Stimulated activated CD8-positive, alpha-beta memory T cell treated with anti-CD3 and anti-CD28 coated beads, Interleukin-12 subunit alpha, Interleukin-12 subunit beta, amount 100 ng/mL, for 1 hour (primary cell): ENCODE measurements around the gene PHC3.
"Not testable (repeated sequence)": the region's sequence is repeated elsewhere in the genome, so short reads cannot be mapped to it uniquely, and the experiment has no call there.

Source experiments
- DNase-seq: peaks from one replicate; pipeline ENCODE4 v3.0.0-alpha.2; 2020; ENCODE audit warnings: low read depth

The PHC3 gene

GRCh38 chr3:170128977-170129431 is 52.5 kb downstream of the PHC3 start:
- no peak for DNase-seq

- DNase-seq = no peak
These were observed 53.1 kb downstream of the PHC3 start for GRCh38 chr3:170128259-170128976.

GRCh38 chr3:170117134-170117533 is 64.4 kb downstream of the PHC3 start:
- DNase-seq = no peak

DNA sequence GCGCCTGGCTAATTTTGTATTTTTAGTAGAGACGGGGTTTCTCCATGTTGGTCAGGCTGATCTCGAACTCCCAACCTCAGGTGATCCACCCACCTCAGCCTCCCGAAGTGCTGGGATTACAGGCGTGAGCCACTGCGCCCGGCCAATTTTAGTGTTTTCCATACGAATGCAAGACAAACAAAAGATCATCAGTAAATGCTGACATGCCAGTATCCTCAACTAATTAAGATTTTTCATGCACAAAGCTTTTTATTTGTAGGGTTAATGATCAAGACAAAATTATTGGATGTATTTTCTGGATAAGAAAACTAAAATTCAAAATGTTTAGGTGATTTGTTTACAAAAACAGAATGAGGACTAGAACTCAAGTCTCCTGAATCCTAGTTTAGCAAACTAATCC is 67.4 kb downstream of the PHC3 start:
- DNase-seq = not testable (repeated sequence)

- DNase-seq = no peak
These were observed 70.3 kb downstream of the PHC3 start for GRCh38 chr3:170111147-170111771.

- no peak for DNase-seq
These were observed 71.8 kb downstream of the PHC3 start for GRCh38 chr3:170109579-170110293.

- DNase-seq = no peak
These were observed 72.6 kb downstream of the PHC3 start for GRCh38 chr3:170108955-170109354.

- DNase-seq = no peak
These were observed 73.6 kb downstream of the PHC3 start for GRCh38 chr3:170107941-170108340.

DNA sequence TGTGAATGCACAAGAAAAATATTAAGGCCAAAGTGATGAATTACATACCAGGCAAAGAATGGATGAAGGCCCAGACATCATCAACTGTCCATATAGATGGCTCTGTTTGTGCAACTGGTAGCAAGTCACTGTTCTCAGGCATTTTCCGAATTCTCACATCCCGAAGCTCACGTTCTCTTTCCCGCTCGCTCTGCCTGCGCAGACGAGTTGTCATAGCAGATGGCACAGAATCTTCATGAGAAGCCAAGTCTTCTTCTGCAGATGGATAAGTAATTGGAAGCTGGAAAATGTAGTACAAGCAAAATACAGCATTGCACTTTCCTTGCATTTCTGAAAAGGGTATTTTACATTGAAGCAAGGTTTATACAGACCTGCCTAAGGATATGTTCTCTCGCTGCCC is 79.1 kb downstream of the PHC3 start:
- DNase-seq = no peak

DNA sequence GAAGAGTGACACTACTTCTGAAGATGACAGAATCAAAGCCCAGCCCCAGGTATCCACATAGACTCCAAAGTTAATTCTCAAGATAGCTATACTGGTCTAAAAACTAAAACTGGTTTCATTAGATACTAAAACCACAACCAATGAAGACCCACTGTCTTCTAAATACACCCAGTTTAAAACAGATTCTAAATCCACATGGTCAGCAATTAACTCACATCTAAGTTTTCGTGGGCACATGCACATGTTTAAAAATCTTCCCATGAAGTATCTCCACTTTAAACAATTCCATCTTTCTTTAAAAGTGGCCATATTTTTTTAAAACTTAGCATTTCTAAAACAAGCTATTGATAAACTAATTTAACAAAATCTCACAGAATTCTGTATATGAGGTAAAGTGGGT is 80.6 kb downstream of the PHC3 start:
- DNase-seq = no peak

- no peak for DNase-seq
These were observed 82.8 kb downstream of the PHC3 start for GRCh38 chr3:170098753-170099152.

- DNase-seq = no peak
These were observed 85.2 kb downstream of the PHC3 start for GRCh38 chr3:170096342-170096741.

- DNase-seq = no peak
These were observed 85.8 kb downstream of the PHC3 start for GRCh38 chr3:170095771-170096170.

DNA sequence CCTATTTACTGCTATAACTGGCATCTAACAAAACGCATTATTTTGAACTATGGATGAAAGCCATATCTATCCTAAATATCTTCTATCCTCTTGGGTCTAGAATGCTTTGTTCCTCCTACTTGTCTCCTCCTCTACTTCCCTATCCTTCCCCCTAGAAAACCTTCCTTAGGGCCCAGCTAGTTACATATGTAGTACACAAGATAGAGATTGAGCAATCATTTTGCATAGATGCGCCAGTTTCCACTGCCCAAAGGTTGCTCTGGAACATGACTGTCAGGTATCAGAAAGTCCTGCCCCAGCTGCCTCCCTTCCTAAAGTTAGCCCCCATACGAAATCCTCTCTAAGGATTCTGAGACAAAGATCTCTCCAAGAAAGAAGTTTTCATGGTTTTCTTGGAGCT is 88.6 kb downstream of the PHC3 start:
- no peak for DNase-seq

GRCh38 chr3:170090601-170090981 is 90.9 kb downstream of the PHC3 start:
- no peak for DNase-seq

- no peak for DNase-seq
These were observed 91.5 kb downstream of the PHC3 start for GRCh38 chr3:170089862-170090600.

DNA sequence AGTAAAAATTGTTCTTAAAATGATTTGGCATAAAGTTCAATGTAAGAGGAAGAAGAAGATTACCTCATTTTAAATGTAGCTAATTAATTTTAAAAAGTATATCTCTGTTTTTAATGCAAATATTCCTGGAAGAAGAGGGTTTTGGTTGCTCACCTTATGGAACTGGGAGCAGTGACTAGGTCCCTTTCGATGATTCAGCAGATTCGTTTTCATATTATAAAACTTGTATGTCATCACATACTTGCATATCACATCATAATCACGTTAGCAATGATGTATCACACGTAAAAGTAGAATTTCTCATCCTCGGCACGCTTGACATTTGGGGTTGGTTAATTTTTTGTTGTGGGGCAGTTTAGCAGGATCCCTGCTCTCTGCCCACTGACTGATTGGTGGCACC is 96.1 kb downstream of the PHC3 start:
- DNase-seq = no peak

- no peak for DNase-seq
These were observed 98.2 kb downstream of the PHC3 start for GRCh38 chr3:170083343-170083742.

DNA sequence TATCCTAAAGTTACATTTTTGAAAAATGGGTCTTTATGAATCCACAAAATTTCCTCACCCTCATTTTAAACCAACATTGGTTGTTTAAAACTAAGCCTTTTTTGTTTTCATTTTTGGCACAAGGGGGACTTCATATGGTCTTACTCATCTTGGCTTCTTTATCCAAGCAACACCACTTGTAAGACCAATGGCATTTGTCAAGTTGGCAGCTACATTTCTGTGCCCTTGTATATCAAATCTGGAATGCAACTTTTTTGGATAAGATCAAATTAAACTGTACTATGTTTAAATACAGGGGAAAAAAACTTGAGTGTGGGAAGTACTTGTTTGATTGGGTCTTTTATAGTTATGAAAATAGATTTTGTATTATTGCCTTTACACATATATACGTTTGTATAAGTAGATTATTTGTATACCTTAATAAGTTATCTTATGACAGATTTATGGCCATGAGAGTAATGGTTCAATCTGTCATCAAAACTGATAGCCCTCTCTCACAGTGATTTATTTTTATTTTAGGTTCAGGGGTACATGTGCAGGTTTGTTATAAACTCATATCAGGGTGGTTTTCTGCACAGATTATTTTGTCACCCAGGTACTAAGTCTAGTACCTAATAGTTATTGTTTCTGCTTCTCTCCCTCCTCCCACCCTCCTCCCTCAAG is 100.3 kb downstream of the PHC3 start:
- DNase-seq = no peak

- DNase-seq = no peak
These were observed 100.9 kb downstream of the PHC3 start for GRCh38 chr3:170080605-170081004.

- DNase-seq = no peak
These were observed 101.9 kb downstream of the PHC3 start for GRCh38 chr3:170079536-170080165.
